T1000 (cell line): ENCODE data around the gene CNTN5.

Source experiments
- DNase-seq: peaks from one replicate; lab custom pipeline; 2025; ENCODE audit warnings: mixed read lengths; lab: John Stamatoyannopoulos, UW

Gene CNTN5

GRCh38 chr11:99509863-99510262 lies 489.1 kb downstream of the CNTN5 start:
- DNase-seq: no peak

GRCh38 chr11:99513368-99513767 lies 492.6 kb downstream of the CNTN5 start:
- no peak for DNase-seq

- no peak for DNase-seq
Measured at GRCh38 chr11:99519095-99519494, 498.3 kb downstream of the CNTN5 start.

- no peak for DNase-seq
Measured at GRCh38 chr11:99522467-99523173, 501.9 kb downstream of the CNTN5 start.

- no peak for DNase-seq
Measured at GRCh38 chr11:99531468-99531867, 510.7 kb downstream of the CNTN5 start.

- DNase-seq: no peak
Measured at GRCh38 chr11:99534812-99535211, 514.1 kb downstream of the CNTN5 start.

GRCh38 chr11:99535406-99535805 lies 514.7 kb downstream of the CNTN5 start:
- DNase-seq: no peak

GRCh38 chr11:99535819-99536218 lies 515.1 kb downstream of the CNTN5 start:
- DNase-seq: no peak

- no peak for DNase-seq
Measured at GRCh38 chr11:99537681-99538080, 516.9 kb downstream of the CNTN5 start.

GRCh38 chr11:99545616-99546015 lies 524.9 kb downstream of the CNTN5 start:
- no peak for DNase-seq

- DNase-seq: no peak
Measured at GRCh38 chr11:99548264-99548663, 527.5 kb downstream of the CNTN5 start.

- no peak for DNase-seq
Measured at GRCh38 chr11:99554232-99554903, 533.6 kb downstream of the CNTN5 start.

- DNase-seq: no peak
Measured at GRCh38 chr11:99555486-99555885, 534.7 kb downstream of the CNTN5 start.

GRCh38 chr11:99565333-99565732 lies 544.6 kb downstream of the CNTN5 start:
- no peak for DNase-seq

GRCh38 chr11:99567334-99567956 lies 546.7 kb downstream of the CNTN5 start:
- no peak for DNase-seq

- DNase-seq: no peak
Measured at GRCh38 chr11:99568808-99569207, 548.1 kb downstream of the CNTN5 start.

GRCh38 chr11:99571094-99571493 lies 550.3 kb downstream of the CNTN5 start:
- no peak for DNase-seq

- DNase-seq: no peak
Measured at GRCh38 chr11:99584830-99585229, 564.1 kb downstream of the CNTN5 start.

- DNase-seq: no peak
Measured at GRCh38 chr11:99585606-99586005, 564.9 kb downstream of the CNTN5 start.

GRCh38 chr11:99589771-99590170 lies 569.0 kb downstream of the CNTN5 start:
- DNase-seq: no peak

GRCh38 chr11:99592266-99592665 lies 571.5 kb downstream of the CNTN5 start:
- DNase-seq: no peak

- DNase-seq: no peak
Measured at GRCh38 chr11:99593197-99593596, 572.4 kb downstream of the CNTN5 start.

- no peak for DNase-seq
Measured at GRCh38 chr11:99601179-99601578, 580.4 kb downstream of the CNTN5 start.
